ENCODE results near the gene GPR32.
A peak's percentile ranks its signal among the peaks of the same experiment; 100 is the strongest.
"Not testable (repeated sequence)": the region's sequence is repeated elsewhere in the genome, so short reads cannot be mapped to it uniquely, and the experiment has no call there.

GPR32 gene

GRCh38 chr19:50776131-50776530, 5.9 kb downstream of the GPR32 start:
- no peak overlapping the region for H3K27ac ChIP-seq

GRCh38 chr19:50777261-50777660, 7.0 kb downstream of the GPR32 start:
- TF ChIP-seq CTCF (conservative IDR thresholded peaks at IDR 0.05), result no peak
- H3K27ac ChIP-seq, result no peak overlapping the region

More at GRCh38 chr19:50776131-50776530, 5.9 kb downstream of the GPR32 start:
- TF ChIP-seq CTCF (conservative IDR thresholded peaks at IDR 0.05), result no peak

GRCh38 chr19:50777830-50778303, 7.6 kb downstream of the GPR32 start:
- H3K27ac ChIP-seq, result no peak overlapping the region
- no peak for TF ChIP-seq CTCF (conservative IDR thresholded peaks at IDR 0.05)

GRCh38 chr19:50778906-50779430, 8.7 kb downstream of the GPR32 start:
- TF ChIP-seq CTCF (conservative IDR thresholded peaks at IDR 0.05), result no peak

GRCh38 chr19:50779504-50780457, 9.5 kb downstream of the GPR32 start:
- H3K27ac ChIP-seq, result no peak overlapping the region

More at GRCh38 chr19:50778906-50779430, 8.7 kb downstream of the GPR32 start:
- H3K27ac ChIP-seq, result no peak overlapping the region

GRCh38 chr19:50780753-50781435, 10.6 kb downstream of the GPR32 start:
- TF ChIP-seq CTCF (conservative IDR thresholded peaks at IDR 0.05), result no peak
- no peak overlapping the region for H3K27ac ChIP-seq

More at GRCh38 chr19:50779504-50780457, 9.5 kb downstream of the GPR32 start:
- no peak for TF ChIP-seq CTCF (conservative IDR thresholded peaks at IDR 0.05)

- not testable (repeated sequence) for H3K27ac ChIP-seq
- peak; percentile 45 for TF ChIP-seq CTCF (conservative IDR thresholded peaks at IDR 0.05)
Observed at GRCh38 chr19:50783848-50784152, 13.5 kb downstream of the GPR32 start.

Data from VCaP (cell line).